ENCODE data around the gene ZNF236. TPM values are rescaled to one million over a fixed set of nuclear protein-coding genes. Genes with fewer than 3 reads are reported as not detected.

The ZNF236 gene
- total RNA-seq, 1 experiment from 2014 or later = 14.9 TPM

GRCh38 chr18:76886112-76886511 is 63.8 kb downstream of the ZNF236 start:
- H3K27me3 ChIP-seq (replicated peaks; ENCODE audit: control insufficient read depth, insufficient read depth, low read length) = no peaks in the 10 kb centered on the region
- TF ChIP-seq CTCF (IDR thresholded peaks at IDR 0.05; ENCODE audit: insufficient read depth in 1 of 2, low read depth in 1 of 2, low read length in 1 of 2, severe bottlenecking in 1 of 2, unreplicated experiment in 1 of 2) = no peak
- peaks cover 9% of the 10 kb centered on the region for H3K36me3 Mint-ChIP-seq (ENCODE audit: insufficient read depth, unreplicated experiment)
- H3K4me1 Mint-ChIP-seq (ENCODE audit: low read depth, unreplicated experiment) = no peaks in the 10 kb centered on the region
- H3K9me3 ChIP-seq = no peaks in the 10 kb centered on the region
- H3K27me3 Mint-ChIP-seq (ENCODE audit: insufficient read depth, unreplicated experiment) = no peaks in the 10 kb centered on the region
- H3K4me3 Mint-ChIP-seq (ENCODE audit: unreplicated experiment) = no peak overlapping the region
- H3K9me3 Mint-ChIP-seq (ENCODE audit: unreplicated experiment) = no peaks in the 10 kb centered on the region
- no peak for DNase-seq
- intact Hi-C loops (cut with micrococcal nuclease; ENCODE audit: unreplicated experiment) = no loop called here
- H3K4me1 ChIP-seq = no peaks in the 10 kb centered on the region
- ChIA-PET CTCF (no interaction called here), POLR2A (no interaction called here)
- H3K4me3 ChIP-seq (ENCODE audit: low read depth, low read length) = no peak overlapping the region
- BruUV-seq (replicated peaks) = no TSS peak
- H3K27ac Mint-ChIP-seq (ENCODE audit: unreplicated experiment) = no peak overlapping the region
- H3K36me3 ChIP-seq (ENCODE audit: control insufficient read depth, insufficient read depth, low read length) = no peaks in the 10 kb centered on the region

DNA sequence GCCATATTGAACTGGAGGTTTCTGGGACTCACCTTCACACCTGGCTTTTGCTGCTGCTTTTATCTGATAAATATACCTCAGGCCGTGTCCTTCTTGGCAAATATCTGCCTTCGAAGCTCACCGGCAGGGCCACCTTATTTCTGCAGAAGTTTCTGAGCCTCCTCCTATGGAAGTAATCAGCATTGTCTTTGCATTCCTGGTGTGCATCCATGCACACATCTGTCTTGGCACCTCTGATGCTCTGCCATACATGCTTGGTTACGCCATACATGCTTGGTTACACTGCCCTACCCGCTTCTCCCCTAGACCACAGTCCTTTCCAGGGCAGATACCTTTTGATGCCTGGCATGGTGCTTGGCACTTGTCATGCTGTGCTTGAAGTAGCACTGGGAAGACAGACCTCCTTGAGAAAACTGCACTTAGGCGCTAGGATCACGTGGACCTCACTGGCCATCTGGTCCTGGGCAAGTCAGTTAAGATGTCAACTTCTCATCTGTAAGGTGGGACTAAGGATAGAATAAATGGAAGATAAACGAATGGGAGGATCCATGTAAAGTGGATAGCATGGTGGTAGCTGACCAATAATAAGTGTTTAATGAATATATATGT is 66.8 kb downstream of the ZNF236 start:
- intact Hi-C loops (cut with micrococcal nuclease; ENCODE audit: unreplicated experiment) = no loop called here
- no peaks in the 10 kb centered on the region for H3K4me1 Mint-ChIP-seq (ENCODE audit: low read depth, unreplicated experiment)
- H3K36me3 Mint-ChIP-seq (ENCODE audit: insufficient read depth, unreplicated experiment) = no peaks in the 10 kb centered on the region
- no peak overlapping the region for H3K27ac Mint-ChIP-seq (ENCODE audit: unreplicated experiment)
- POLR2A ChIA-PET = no interaction called here
- H3K4me1 ChIP-seq = no peaks in the 10 kb centered on the region
- CTCF ChIA-PET = no interaction called here
- H3K4me3 Mint-ChIP-seq (ENCODE audit: unreplicated experiment) = no peak overlapping the region
- no peaks in the 10 kb centered on the region for H3K9me3 Mint-ChIP-seq (ENCODE audit: unreplicated experiment)
- H3K9me3 ChIP-seq = no peaks in the 10 kb centered on the region
- no peaks in the 10 kb centered on the region for H3K36me3 ChIP-seq (ENCODE audit: control insufficient read depth, insufficient read depth, low read length)
- no peak for DNase-seq
- BruUV-seq (replicated peaks) = no TSS peak
- H3K27me3 ChIP-seq (replicated peaks; ENCODE audit: control insufficient read depth, insufficient read depth, low read length) = no peaks in the 10 kb centered on the region
- H3K4me3 ChIP-seq (ENCODE audit: low read depth, low read length) = no peak overlapping the region
- no peaks in the 10 kb centered on the region for H3K27me3 Mint-ChIP-seq (ENCODE audit: insufficient read depth, unreplicated experiment)
- TF ChIP-seq CTCF (IDR thresholded peaks at IDR 0.05; ENCODE audit: insufficient read depth in 1 of 2, low read depth in 1 of 2, low read length in 1 of 2, severe bottlenecking in 1 of 2, unreplicated experiment in 1 of 2) = no peak

GRCh38 chr18:76892832-76893231 is 70.5 kb downstream of the ZNF236 start:
- H3K4me3 Mint-ChIP-seq (ENCODE audit: unreplicated experiment) = no peak overlapping the region
- H3K36me3 Mint-ChIP-seq (ENCODE audit: insufficient read depth, unreplicated experiment) = peaks cover 6% of the 10 kb centered on the region
- Histone ChIP-seq H3K36me3 (ENCODE audit: control insufficient read depth, insufficient read depth, low read length) (peaks cover 7% of the 10 kb centered on the region), H3K27me3 (replicated peaks; ENCODE audit: control insufficient read depth, insufficient read depth, low read length) (no peaks in the 10 kb centered on the region), H3K9me3 (no peaks in the 10 kb centered on the region), H3K4me3 (ENCODE audit: low read depth, low read length) (no peak overlapping the region), H3K4me1 (no peaks in the 10 kb centered on the region)
- no peak for DNase-seq
- intact Hi-C loops (cut with micrococcal nuclease; ENCODE audit: unreplicated experiment) = no loop called here
- TF ChIP-seq CTCF (IDR thresholded peaks at IDR 0.05; ENCODE audit: insufficient read depth in 1 of 2, low read depth in 1 of 2, low read length in 1 of 2, severe bottlenecking in 1 of 2, unreplicated experiment in 1 of 2) = no peak
- ChIA-PET POLR2A (no interaction called here), CTCF (no interaction called here)
- no peaks in the 10 kb centered on the region for H3K27me3 Mint-ChIP-seq (ENCODE audit: insufficient read depth, unreplicated experiment)
- no peaks in the 10 kb centered on the region for H3K4me1 Mint-ChIP-seq (ENCODE audit: low read depth, unreplicated experiment)
- no peaks in the 10 kb centered on the region for H3K9me3 Mint-ChIP-seq (ENCODE audit: unreplicated experiment)
- no peak overlapping the region for H3K27ac Mint-ChIP-seq (ENCODE audit: unreplicated experiment)
- no TSS peak for BruUV-seq (replicated peaks)
